Amniotic epithelial cell (primary cell): ENCODE data around the gene RADIL.
A peak's percentile ranks its signal among the peaks of the same experiment; 100 is the strongest.
"Not testable (repeated sequence)": the region's sequence is repeated elsewhere in the genome, so short reads cannot be mapped to it uniquely, and the experiment has no call there.

ENCODE experiments used
- DNase-seq: peaks from one replicate; pipeline ENCODE4 v3.0.0-alpha.2; 2010; ENCODE audit warnings: low read depth

Gene RADIL, protein sequence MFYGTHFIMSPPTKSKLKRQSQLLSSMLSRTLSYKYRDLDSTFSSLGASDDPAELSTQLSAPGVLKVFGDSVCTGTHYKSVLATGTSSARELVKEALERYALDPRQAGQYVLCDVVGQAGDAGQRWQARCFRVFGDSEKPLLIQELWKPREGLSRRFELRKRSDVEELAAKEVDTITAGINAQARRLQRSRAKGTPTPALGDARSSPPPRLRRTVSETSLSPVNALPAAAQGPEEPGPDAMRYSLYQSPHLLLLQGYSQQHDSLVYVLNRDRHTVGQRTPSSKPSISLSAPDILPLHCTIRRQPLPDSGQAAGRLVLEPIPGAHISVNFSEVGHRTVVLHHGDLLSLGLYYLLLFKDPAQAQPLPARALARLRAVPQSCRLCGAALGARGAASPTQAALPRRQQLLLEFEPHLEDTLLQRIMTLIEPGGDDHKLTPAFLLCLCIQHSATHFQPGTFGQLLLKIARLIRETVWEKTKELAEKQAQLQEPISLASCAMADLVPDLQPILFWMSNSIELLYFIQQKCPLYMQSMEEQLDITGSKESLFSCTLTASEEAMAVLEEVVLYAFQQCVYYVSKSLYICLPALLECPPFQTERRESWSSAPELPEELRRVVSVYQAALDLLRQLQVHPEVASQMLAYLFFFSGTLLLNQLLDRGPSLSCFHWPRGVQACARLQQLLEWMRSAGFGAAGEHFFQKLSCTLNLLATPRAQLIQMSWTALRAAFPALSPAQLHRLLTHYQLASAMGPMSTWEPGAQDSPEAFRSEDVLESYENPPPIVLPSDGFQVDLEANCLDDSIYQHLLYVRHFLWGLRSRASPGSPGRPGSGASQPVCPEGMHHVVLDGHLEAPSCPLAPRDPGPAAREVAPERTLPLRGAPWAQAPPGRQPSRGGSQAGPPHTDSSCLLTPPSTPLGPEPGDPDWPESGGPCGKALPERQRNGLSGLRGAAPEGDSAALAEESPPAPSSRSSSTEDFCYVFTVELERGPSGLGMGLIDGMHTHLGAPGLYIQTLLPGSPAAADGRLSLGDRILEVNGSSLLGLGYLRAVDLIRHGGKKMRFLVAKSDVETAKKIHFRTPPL

DNA sequence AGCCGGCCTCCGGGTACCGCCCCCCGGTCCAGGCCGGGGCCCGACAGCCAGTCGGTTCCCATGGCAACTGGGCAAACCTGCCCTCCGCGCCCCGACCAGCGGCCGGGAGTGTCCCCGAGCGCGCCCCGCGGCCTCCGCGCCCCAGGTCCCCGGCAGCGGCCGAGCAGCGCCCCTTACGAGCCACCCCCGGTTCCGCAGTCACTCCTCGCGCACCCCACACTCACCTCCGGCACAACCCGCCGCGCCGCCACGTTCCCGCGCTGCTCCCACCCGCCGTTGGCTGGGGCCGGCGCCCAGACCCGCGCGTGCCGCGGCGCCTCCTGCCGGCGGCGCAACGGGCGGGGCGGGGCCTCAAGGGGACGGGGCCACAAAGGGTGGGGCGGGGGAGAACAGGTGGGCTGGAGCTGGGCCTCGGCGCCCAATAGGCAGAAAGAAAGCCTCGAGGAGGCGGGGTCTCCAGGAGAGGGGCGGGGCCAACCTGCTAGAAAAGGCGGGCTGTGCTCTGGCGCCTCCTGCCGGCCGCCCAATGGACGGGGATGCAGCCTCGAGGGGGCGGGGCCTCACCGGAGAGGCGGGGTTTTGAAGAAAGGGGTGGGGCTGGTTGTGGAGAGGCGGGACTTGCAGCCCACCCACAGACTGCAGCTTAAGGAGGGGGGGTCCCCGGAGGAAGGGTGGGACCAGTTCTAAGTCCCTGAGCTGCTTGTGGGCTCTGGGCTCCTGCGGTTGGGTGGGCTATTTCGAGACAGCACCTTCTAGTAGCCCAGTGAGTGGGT is at the start of gene RADIL:
Gene RADIL (minus strand): TSS at position 345 of the 773 bp plus-strand sequence. CDS start 5,577 bp downstream, outside the sequence.
- DNase-seq, result peak; percentile 69

GRCh38 chr7:4931943-4932342 is 48.4 kb upstream of the RADIL start:
- no peak for DNase-seq

DNA sequence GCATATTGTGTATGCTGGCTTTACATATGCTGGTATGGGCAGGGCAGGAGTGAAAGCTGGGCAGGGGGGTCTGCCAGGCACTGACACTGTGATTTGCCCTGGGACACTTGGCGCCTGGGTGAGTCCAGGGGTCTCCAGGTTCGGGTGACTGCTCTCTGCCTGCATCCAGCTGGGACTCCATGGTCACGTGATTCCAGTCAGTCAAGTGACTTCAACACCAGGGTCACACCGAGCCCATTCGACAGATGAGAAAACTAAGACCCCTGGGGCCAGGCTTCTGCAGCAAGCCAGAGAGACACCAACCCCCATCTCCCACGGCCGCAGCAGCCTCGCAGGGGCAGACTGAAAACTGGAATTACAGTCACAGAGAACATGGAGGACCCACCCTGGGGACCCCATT is 45.5 kb upstream of the RADIL start:
- no peak for DNase-seq

- no peak for DNase-seq
These were observed 44.9 kb upstream of the RADIL start for GRCh38 chr7:4928445-4928844.

DNA sequence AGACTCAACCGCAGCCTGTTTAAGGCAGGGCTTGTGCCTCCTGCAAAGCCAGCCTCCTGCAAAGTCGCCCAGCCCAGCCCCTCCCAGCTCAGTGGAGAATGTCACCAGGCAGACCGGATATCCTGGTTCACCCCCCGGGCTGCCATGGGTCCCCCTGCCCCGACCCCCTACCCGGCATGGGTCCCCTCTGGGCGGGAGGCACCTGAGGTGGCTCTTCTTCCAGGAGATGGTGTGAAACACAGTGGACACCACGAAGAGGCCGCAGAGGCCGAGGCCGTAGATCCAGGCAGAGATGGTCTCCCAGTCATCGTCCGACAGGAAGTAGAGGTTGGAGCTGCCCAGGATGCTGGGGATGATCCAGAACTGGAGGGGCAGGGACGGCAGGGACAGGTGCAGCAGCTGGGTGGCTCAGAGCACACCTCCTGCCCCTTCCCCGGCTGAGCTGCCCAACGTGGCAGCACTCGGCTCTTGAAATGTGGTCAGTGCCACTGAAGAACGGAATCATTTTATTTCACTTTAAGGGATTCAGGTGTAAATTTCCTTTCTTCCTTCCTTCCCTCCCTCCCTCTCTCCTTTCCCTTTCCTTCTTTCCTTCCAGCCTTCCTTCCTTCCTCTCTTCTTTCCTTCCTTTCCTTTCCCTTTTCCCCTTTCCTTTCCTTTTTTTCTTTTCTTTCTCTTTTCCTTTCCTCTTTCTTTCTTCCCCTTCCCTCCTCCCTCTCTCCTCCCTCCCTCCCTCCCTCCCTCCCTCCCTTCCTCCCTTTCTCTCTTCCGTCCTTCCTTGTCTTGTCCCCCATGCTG is 36.7 kb upstream of the RADIL start:
- DNase-seq, result no peak

DNA sequence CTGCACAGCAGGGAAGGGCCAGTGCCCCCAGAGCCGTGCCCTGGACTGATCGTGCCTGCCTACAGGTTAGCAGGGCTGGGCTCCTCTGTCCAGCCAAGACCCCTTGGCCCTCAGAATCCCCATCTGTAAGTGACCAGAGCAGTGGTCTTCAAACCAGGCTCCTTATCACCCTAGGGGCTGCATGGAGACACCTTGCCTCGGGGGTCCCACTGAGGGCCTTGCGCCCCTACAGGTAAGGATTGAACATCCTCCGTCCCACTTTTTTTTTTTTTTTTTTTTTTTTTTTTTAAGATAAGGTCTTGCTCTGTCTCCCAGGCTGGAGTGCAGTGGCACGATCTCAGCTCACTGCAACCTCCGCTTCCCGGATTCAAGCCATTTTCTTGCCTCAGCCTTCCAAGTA is 32.6 kb upstream of the RADIL start:
- DNase-seq, result no peak

DNA sequence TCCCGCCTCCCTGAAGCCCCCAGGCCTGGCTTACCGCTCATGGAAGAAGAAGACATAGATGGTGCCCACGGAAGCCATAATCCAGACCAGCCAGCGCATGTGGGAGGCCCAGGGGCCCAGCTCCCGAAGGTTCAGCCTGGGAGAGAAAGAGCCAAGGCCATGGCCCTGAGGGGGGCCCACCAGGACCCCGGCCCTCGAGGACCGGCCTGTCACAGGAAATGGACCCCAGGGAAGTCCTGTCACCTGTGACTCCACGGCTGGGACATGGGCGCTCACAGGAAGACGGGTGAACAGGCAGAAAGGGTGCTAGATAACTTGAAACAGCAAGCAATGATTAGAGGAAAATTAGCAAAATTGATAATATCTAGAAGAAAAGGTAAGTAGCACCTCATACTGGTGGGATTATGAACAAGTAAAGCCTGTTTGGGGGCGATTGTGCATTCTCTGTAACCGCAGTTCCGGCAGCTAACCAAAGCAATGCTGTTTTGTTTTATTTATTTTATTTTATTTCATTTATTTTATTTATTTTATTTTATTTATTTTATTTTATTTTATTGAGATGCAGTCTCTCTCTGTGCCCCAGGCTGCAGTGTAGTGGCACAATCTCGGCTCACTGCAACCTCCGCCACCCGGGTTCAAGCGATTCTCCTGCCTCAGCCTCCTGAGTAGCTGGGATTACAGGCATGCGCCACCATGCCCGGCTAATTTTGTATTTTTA is 27.8 kb upstream of the RADIL start:
- no peak for DNase-seq

GRCh38 chr7:4906682-4907081 is 23.2 kb upstream of the RADIL start:
- no peak for DNase-seq

DNA sequence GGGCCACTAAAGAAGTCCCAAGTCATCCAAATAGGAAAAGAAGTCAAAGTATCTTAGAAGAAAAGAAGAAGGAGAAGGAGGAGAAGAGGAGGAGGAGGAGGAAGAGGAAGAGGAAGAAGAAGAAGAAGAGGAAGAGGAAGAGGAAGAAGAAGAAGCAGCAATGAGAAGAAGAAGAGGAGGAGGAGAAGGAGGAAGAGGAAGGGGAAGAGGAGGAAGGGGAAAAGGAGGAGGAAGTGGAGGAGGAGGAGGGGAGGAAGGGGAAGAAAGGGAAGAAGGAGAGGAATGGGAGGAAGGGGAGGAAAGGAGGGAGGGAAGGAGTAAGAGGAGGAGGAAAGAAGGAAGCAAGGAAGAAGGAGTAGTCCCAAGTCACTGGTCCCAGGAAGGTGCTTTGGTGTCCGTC is 21.7 kb upstream of the RADIL start:
- no peak for DNase-seq

DNA sequence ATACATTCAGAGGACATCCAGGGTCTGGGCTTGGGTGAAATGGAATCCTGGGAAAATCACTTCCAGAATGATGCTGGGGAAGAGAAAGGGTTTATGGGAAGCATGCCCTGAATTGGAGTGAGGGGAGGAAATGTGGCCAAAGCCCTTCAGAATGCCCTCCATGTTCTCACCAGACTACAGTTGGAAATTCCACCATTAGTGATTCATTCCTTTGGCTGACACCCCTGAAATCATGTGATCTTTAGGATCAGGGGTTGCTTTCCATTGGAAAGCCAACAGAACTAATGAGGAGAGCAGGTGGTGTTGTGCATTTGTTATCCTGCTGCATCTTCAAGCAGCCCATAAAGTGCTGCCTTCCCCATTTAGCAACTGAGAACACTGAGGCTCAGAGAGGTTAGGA is 20.8 kb upstream of the RADIL start:
- DNase-seq, result no peak

GRCh38 chr7:4895766-4896165 is 12.2 kb upstream of the RADIL start:
- DNase-seq, result no peak

DNA sequence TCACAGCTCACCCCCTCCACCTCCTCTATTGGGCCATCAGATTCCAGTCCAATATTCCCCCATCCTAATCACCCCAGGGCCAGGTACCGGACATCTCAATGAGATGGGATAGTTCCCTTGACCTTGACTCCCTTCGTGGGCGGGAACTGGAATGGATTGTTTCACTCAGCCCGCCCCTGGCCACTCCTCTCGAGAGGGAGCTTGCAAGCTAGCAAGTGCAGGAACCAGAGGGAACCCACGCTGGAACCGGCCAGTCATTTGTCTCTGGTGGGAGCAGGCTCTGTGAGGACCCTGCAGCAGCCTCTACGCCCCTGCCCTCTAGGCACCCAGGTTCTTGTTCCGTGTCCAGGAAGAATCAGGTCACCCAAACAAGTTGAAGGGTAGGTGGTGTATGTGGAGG is 11.0 kb upstream of the RADIL start:
- no peak for DNase-seq

GRCh38 chr7:4893929-4894475 is 10.5 kb upstream of the RADIL start:
- DNase-seq, result no peak

- not testable (repeated sequence) for DNase-seq
These were observed 9.7 kb upstream of the RADIL start for GRCh38 chr7:4893188-4893587.

DNA sequence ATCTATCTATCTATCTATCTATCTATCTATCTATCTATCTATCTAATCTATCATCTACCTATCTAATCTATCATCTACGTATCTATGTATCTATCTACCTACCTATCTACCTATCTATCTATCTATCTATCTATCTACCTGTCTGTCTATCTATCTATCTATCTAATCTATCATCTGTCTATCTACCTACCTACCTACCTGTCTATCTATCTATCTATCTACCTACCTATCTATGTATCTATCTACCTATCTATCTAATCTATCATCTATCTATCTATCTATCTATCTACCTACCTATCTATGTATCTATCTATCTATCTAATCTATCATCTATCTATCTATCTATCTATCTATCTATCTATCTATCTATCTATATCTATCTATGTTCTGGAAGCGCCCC is 8.0 kb upstream of the RADIL start:
- DNase-seq, result not testable (repeated sequence)

- DNase-seq, result no peak
These were observed 6.2 kb upstream of the RADIL start for GRCh38 chr7:4889682-4890081.

- DNase-seq, result no peak
These were observed 4.6 kb upstream of the RADIL start for GRCh38 chr7:4888161-4888560.

- no peak for DNase-seq
These were observed 3.2 kb upstream of the RADIL start for GRCh38 chr7:4886671-4887070.

- no peak for DNase-seq
These were observed 1.8 kb upstream of the RADIL start for GRCh38 chr7:4885317-4885807.

GRCh38 chr7:4884164-4884563 is 648 bp upstream of the RADIL start:
- DNase-seq, result no peak
